PC-9 (cell line): ENCODE data around the gene CPNE1. TPM values are rescaled to one million over a fixed set of nuclear protein-coding genes. Genes with fewer than 3 reads are reported as not detected.

Source experiments
- BruUV-seq: library from RNA; stranded (reverse); fragments of 400-500 nt; replicated peaks from 2 replicates; lab custom pipeline; 2021; lab: Mats Ljungman, UMichigan
- CTCF ChIA-PET: fragments of 300-600 bp; sonication (Branson Sonifier 250); formaldehyde crosslinking; loops from one replicate; lab custom pipeline; 2022; ENCODE audit warnings: antibody characterized with exemption; lab: Charles Lee
- POLR2A ChIA-PET: fragments of 300-600 bp; sonication (Branson Sonifier 250); formaldehyde crosslinking; loops from one replicate; lab custom pipeline; 2022; ENCODE audit warnings: antibody characterized with exemption; ENCODE audit not compliant: unreplicated experiment; lab: Charles Lee
- DNase-seq, 2 experiments: peaks; one replicate each; pipeline versions ENCODE4 v3.0.0 to v3.0.0-alpha.2; 2015 to 2022; ENCODE audit warnings: mixed read lengths in 1 of 2
- H2AFZ ChIP-seq: fragments of 200-600 bp; sonication (generic); 2 replicates; pipeline ENCODE4 v1.8.1; 2017; ENCODE audit warnings: antibody characterized with exemption
- H3F3A ChIP-seq: fragments of 200-600 bp; sonication (generic); 2 replicates; pipeline ENCODE4 v1.8.1; 2017; ENCODE audit warnings: antibody characterized with exemption, mild to moderate bottlenecking, low read depth; ENCODE audit not compliant: insufficient read depth
- H3K27ac ChIP-seq: fragments of 200-600 bp; sonication (generic); 2 replicates; pipeline ENCODE4 v1.6.1; 2016; ENCODE audit warnings: mixed run types
- H3K27me3 ChIP-seq: fragments of 200-600 bp; sonication (generic); 2 replicates; pipeline ENCODE4 v1.6.1; 2016; ENCODE audit warnings: low read depth, mixed run types; ENCODE audit not compliant: insufficient read depth
- H3K36me3 ChIP-seq: fragments of 200-600 bp; sonication (generic); 2 replicates; pipeline ENCODE4 v1.6.1; 2016; ENCODE audit warnings: low read depth, mixed run types
- H3K4me1 ChIP-seq: fragments of 200-600 bp; sonication (generic); replicated peaks from 2 replicates; pipeline ENCODE4 v1.6.1; 2016; ENCODE audit warnings: mixed run types; ENCODE audit not compliant: insufficient read depth
- H3K4me2 ChIP-seq: fragments of 200-600 bp; sonication (generic); 2 replicates; pipeline ENCODE4 v1.6.1; 2017; ENCODE audit warnings: mixed run types
- H3K4me3 ChIP-seq: fragments of 200-600 bp; sonication (generic); 2 replicates; pipeline ENCODE4 v1.6.1; 2016; ENCODE audit warnings: mixed run types
- H3K79me2 ChIP-seq: fragments of 200-600 bp; sonication (generic); 2 replicates; pipeline ENCODE4 v1.6.1; 2017; ENCODE audit warnings: low read depth, mixed run types
- H3K9me2 ChIP-seq: fragments of 200-600 bp; sonication (generic); 2 replicates; pipeline ENCODE4 v1.8.1; 2017; ENCODE audit warnings: mild to moderate bottlenecking; ENCODE audit not compliant: insufficient read depth
- H3K9me3 ChIP-seq: fragments of 200-600 bp; sonication (generic); 2 replicates; pipeline ENCODE4 v1.8.1; 2016; ENCODE audit warnings: low read depth; ENCODE audit not compliant: insufficient read depth
- H4K20me1 ChIP-seq: fragments of 200-600 bp; sonication (generic); 2 replicates; pipeline ENCODE4 v1.8.1; 2017; ENCODE audit not compliant: insufficient read depth
- EZH2 ChIP-seq: fragments of 200-600 bp; sonication (generic); IDR thresholded peaks from 2 replicates; pipeline ENCODE4 v1.8.0; 2017; ENCODE audit warnings: antibody characterized with exemption, low read depth
- intact Hi-C: fragments of 100-400 bp; cut with micrococcal nuclease; formaldehyde crosslinking; loops from one replicate; pipeline ENCODE4 v1.10.0; 2022; ENCODE audit not compliant: unreplicated experiment
- total RNA-seq: library from RNA; stranded (reverse); gene quantifications from 2 replicates; pipeline ENCODE4 v1.2.3, GENCODE V29; 2021
- TF ChIP-seq, protein P1 (sequence below): fragments of 200-600 bp; sonication (generic); conservative IDR thresholded peaks from 2 replicates; pipeline ENCODE4 v1.6.1; 2017; ENCODE audit warnings: mixed run types, antibody characterized with exemption, mild to moderate bottlenecking, moderate library complexity

The CPNE1 gene
- total RNA-seq, 1 experiment from 2014 or later, result 271 TPM

DNA sequence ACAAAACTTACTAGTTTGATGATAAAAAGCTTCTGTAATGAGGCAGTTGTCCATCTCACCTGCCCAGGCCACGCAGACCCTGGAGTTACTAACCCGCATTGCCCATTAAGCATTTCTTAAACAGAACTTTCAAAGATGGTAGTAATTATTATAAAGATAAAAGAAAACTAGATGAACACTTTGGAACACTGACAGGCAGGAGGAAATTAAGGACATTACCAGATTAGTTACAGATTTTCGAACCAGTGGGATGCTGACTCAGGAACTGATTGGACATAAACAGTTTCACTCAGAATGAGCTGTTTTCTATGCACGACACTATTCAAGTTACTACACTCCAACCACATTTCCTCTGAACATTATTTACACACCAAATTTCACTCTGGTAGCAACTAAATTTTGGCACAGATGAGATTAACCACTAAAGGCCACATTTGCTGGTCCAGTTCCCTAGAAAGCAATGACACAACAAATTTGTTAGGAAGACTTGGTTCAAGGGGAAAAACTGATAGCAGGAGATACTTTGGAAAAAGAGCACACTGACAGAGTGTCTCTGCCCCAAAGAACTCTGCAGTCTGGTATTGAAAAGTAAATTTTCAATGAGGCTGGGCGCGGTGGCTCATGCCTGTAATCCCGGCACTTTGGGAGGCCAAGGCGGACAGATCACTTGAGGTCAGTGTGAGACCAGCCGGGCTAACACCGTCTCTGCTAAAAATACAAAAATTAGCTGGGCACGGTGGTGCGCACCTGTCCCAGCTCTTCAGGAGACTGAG lies 37.5 kb upstream of the CPNE1 start:
- Histone ChIP-seq H3K27me3 (no peaks in the 10 kb centered on the region), H3K36me3 (peaks cover 39% of the 10 kb centered on the region), H3K4me1 (peaks cover 25% of the 10 kb centered on the region), H3K9me3 (no peaks in the 10 kb centered on the region), H3K9me2 (no peaks in the 10 kb centered on the region), H3K4me3 (no peak overlapping the region), H3K27ac (peak overlapping the region; percentile 36), H3K4me2 (no peak overlapping the region), H3K79me2 (peaks cover 56% of the 10 kb centered on the region), H4K20me1 (peaks cover 68% of the 10 kb centered on the region), H2AFZ (no peak overlapping the region), H3F3A (peaks cover 79% of the 10 kb centered on the region)
- POLR2A ChIA-PET, result interaction anchor here (0.7 kb wide), 1 partner anchor 424 kb away, joined by 6 read pairs; the partner anchor contains the start of gene MMP24OS
- BruUV-seq, result no TSS peak
- no peak for DNase-seq
- CTCF ChIA-PET, result interaction anchor here (0.6 kb wide), 1 partner anchor 189 kb away, joined by 4 read pairs; no protein-coding TSS in a partner anchor
- TF ChIP-seq, protein P1, sequence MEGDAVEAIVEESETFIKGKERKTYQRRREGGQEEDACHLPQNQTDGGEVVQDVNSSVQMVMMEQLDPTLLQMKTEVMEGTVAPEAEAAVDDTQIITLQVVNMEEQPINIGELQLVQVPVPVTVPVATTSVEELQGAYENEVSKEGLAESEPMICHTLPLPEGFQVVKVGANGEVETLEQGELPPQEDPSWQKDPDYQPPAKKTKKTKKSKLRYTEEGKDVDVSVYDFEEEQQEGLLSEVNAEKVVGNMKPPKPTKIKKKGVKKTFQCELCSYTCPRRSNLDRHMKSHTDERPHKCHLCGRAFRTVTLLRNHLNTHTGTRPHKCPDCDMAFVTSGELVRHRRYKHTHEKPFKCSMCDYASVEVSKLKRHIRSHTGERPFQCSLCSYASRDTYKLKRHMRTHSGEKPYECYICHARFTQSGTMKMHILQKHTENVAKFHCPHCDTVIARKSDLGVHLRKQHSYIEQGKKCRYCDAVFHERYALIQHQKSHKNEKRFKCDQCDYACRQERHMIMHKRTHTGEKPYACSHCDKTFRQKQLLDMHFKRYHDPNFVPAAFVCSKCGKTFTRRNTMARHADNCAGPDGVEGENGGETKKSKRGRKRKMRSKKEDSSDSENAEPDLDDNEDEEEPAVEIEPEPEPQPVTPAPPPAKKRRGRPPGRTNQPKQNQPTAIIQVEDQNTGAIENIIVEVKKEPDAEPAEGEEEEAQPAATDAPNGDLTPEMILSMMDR, result no peak
- TF ChIP-seq EZH2, result no peak
- intact Hi-C loops, result loop anchor here (5.0 kb wide), 1 partner anchor 190 kb away; no protein-coding TSS in a partner anchor

DNA sequence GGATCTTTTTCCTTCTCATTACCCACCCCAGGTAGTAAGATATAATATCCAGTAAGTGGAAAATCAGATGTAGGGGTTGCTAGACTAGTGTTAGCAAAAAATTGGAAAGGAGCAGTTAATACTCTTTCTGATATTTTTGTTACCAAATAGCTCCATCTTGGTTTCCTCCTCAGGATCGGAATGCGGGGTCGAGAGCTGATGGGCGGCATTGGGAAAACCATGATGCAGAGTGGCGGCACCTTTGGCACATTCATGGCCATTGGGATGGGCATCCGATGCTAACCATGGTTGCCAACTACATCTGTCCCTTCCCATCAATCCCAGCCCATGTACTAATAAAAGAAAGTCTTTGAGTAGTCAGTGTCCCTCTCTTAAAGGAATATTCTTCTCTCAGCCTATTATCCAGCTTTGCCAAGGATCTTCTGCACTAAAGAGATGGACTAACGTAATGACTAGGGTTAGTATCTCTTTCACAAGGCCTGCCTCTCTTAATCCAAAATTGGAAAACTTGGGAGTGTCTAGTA lies 36.0 kb upstream of the CPNE1 start:
- DNase-seq, result no peak
- CTCF ChIA-PET, result interaction anchor here (0.6 to 1.1 kb wide), 2 partner anchors 184 to 380 kb away, joined by 3 read pairs; no protein-coding TSS in a partner anchor
- H3K79me2 ChIP-seq, result peaks cover 47% of the 10 kb centered on the region
- TF ChIP-seq EZH2, result no peak
- TF ChIP-seq, protein P1, result no peak
- POLR2A ChIA-PET, result no interaction called here
- H3F3A ChIP-seq, result peaks cover 63% of the 10 kb centered on the region
- H2AFZ ChIP-seq, result no peak overlapping the region
- peak overlapping the region; percentile 96 for H3K4me3 ChIP-seq
- peaks cover 31% of the 10 kb centered on the region for H3K36me3 ChIP-seq
- peak overlapping the region; percentile 75; the same call in 1 of the 2 replicates for H3K27ac ChIP-seq
- H3K9me2 ChIP-seq, result no peaks in the 10 kb centered on the region
- peaks cover 25% of the 10 kb centered on the region for H3K4me1 ChIP-seq
- BruUV-seq, result no TSS peak
- intact Hi-C loops, result loop anchor here (5.0 kb wide), 1 partner anchor 188 kb away; no protein-coding TSS in a partner anchor
- H3K27me3 ChIP-seq, result no peaks in the 10 kb centered on the region
- H3K4me2 ChIP-seq, result peak overlapping the region; percentile 83
- H4K20me1 ChIP-seq, result peaks cover 53% of the 10 kb centered on the region
- H3K9me3 ChIP-seq, result no peaks in the 10 kb centered on the region

DNA sequence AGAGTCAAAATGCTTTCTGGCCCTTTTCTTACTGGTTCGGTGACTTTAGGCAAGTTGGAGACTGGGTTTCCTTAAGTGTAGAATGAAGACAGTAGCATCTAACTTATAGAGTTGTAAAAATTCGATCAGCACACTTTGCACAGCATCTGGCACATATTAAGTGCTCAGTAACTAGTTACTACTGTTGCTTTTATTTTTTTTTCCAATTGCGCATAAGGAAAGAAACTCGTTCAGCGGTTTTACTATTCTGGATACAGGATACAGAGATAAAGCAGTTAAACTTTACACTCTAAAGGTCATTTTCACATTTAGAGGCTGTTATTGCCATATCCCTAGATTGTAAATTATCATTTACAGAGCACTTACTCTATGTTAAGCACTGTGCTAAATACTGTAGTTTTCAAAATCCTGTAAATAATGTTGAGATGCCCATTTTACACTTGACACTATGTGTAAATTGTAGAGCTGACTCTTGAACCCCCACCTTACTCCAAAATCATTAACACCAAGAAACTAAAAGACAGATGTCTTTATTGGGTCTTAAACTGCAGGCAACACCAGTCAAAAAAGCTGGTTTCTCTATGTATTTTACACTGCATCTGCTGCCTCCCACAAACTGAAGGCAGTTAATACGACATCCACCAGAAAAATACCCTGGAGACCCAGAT lies 35.4 kb upstream of the CPNE1 start:
- Histone ChIP-seq H3K9me3 (no peaks in the 10 kb centered on the region), H3K4me1 (peaks cover 25% of the 10 kb centered on the region), H3K27me3 (no peaks in the 10 kb centered on the region), H3K4me2 (peak overlapping the region; percentile 83), H3F3A (peaks cover 57% of the 10 kb centered on the region), H3K9me2 (no peaks in the 10 kb centered on the region), H2AFZ (peak overlapping the region; percentile 95), H3K27ac (peak overlapping the region; percentile 75), H3K4me3 (peak overlapping the region; percentile 96), H3K36me3 (peaks cover 30% of the 10 kb centered on the region), H4K20me1 (peaks cover 48% of the 10 kb centered on the region), H3K79me2 (peaks cover 45% of the 10 kb centered on the region)
- no peak for TF ChIP-seq EZH2
- TF ChIP-seq, protein P1, result no peak
- POLR2A ChIA-PET, result interaction anchor here (0.6 to 1.0 kb wide), 4 partner anchors 42 to 234 kb away, joined by 3 to 6 read pairs (median 4); partner anchors contain the start of gene RBM39
- no TSS peak for BruUV-seq
- CTCF ChIA-PET, result interaction anchor here (1.1 kb wide), 1 partner anchor 184 kb away, joined by 3 read pairs; no protein-coding TSS in a partner anchor
- intact Hi-C loops, result loop anchor here (5.0 kb wide), 3 partner anchors 83 to 233 kb away; partner anchors contain the start of gene SPAG4
- DNase-seq, result no peak
